Endodermal cell (in vitro differentiated cells): Measurements from ENCODE around the gene MAPKAPK2. TPM values are rescaled to one million over a fixed set of nuclear protein-coding genes. Genes with fewer than 3 reads are reported as not detected.

Source experiments
- DNase-seq: peaks from one replicate; pipeline ENCODE4 v3.0.0-alpha.2; 2017
- H3K27ac ChIP-seq: 2 replicates; pipeline ENCODE4 v1.5.1; 2013; ENCODE audit warnings: mild to moderate bottlenecking, low read depth, low read length, moderate library complexity
- H3K27me3 ChIP-seq: 2 replicates; pipeline ENCODE4 v1.6.1; 2013; ENCODE audit warnings: mild to moderate bottlenecking, low read length, moderate library complexity; ENCODE audit not compliant: insufficient read depth, control insufficient read depth, poor library complexity, severe bottlenecking
- H3K36me3 ChIP-seq: 2 replicates; pipeline ENCODE4 v1.7.0; 2013; ENCODE audit warnings: mild to moderate bottlenecking, low read length, moderate library complexity; ENCODE audit not compliant: control insufficient read depth, insufficient read depth
- H3K4me1 ChIP-seq: one replicate; pipeline ENCODE4 v1.7.0; 2013; ENCODE audit warnings: low read length; ENCODE audit not compliant: control insufficient read depth, insufficient read depth
- H3K4me3 ChIP-seq: 2 replicates; pipeline ENCODE4 v1.5.1; 2013; ENCODE audit warnings: mild to moderate bottlenecking, low read length, moderate library complexity
- H3K9ac ChIP-seq: 2 replicates; pipeline ENCODE4 v1.6.1; 2013; ENCODE audit warnings: mild to moderate bottlenecking, low read length, moderate library complexity; ENCODE audit not compliant: poor library complexity, severe bottlenecking; ENCODE audit errors: extremely low read depth
- H3K9me3 ChIP-seq: 2 replicates; pipeline ENCODE4 v1.6.1; 2013; ENCODE audit warnings: mild to moderate bottlenecking, low read length, moderate library complexity; ENCODE audit not compliant: control insufficient read depth
- H3K27ac Mint-ChIP-seq: 2 replicates; pipeline ENCODE4 v1.8.0; 2020; ENCODE audit warnings: mixed read lengths
- H3K27me3 Mint-ChIP-seq: 2 replicates; pipeline ENCODE4 v1.8.0; 2021; ENCODE audit warnings: mild to moderate bottlenecking, mixed read lengths; ENCODE audit not compliant: insufficient read depth
- H3K36me3 Mint-ChIP-seq: 2 replicates; pipeline ENCODE4 v1.8.0; 2020; ENCODE audit warnings: low read depth, mixed read lengths
- H3K4me1 Mint-ChIP-seq: 2 replicates; pipeline ENCODE4 v1.8.0; 2020; ENCODE audit warnings: mixed read lengths
- H3K4me3 Mint-ChIP-seq: 2 replicates; pipeline ENCODE4 v1.8.0; 2020; ENCODE audit warnings: mild to moderate bottlenecking, moderate library complexity, mixed read lengths
- H3K9me3 Mint-ChIP-seq: 2 replicates; pipeline ENCODE4 v1.8.0; 2020; ENCODE audit warnings: mild to moderate bottlenecking, mixed read lengths
- CTCF ChIP-seq: fragments of 200-600 bp; sonication (generic); conservative IDR thresholded peaks from 2 replicates; pipeline ENCODE4 v1.5.0; 2021; ENCODE audit warnings: antibody characterized with exemption, mild to moderate bottlenecking
- WGBS, 2 experiments: methylation state at CpG; one replicate each; pipeline versions ENCODE4 v1.1.5 to v1.1.7; 2013; ENCODE audit warnings: missing lambda C conversion rate in 2 of 2, mixed read lengths in 1 of 2; ENCODE audit not compliant: insufficient coverage in 1 of 2, insufficient read length in 1 of 2; 5-methylcytosine and 5-hydroxymethylcytosine counted together
- total RNA-seq, 2 donors: library from RNA; stranded (reverse); fragmentation: NEBNext Ultra II Directional in 1 of 2; extraction: Animal tissue kit (Norgen Biotek cat#: 25700) in 1 of 2; gene quantifications; 2 replicates in 1 of 2; 3 replicates in 1 of 2; pipeline ENCODE4 v1.2.1, GENCODE V29; 2021

MAPKAPK2 gene
- total RNA-seq, 2 donors from 2014 or later: 72.8 to 79.7 TPM

GRCh38 chr1:206766251-206766856 is 81.6 kb downstream of the MAPKAPK2 start:
- no peak overlapping the region for H3K27ac Mint-ChIP-seq
- 79 to 82% methylated on average over 6 to 8 of the region's 8 CpGs for WGBS, 2 experiments
- H3K27ac ChIP-seq: no peak overlapping the region

GRCh38 chr1:206768472-206769303 is 84.0 kb downstream of the MAPKAPK2 start:
- Mint-ChIP-seq H3K27ac (no peak overlapping the region), H3K36me3 (no peaks in the 10 kb centered on the region), H3K4me1 (peaks cover 26% of the 10 kb centered on the region), H3K4me3 (no peak overlapping the region), H3K27me3 (peaks cover 16% of the 10 kb centered on the region), H3K9me3 (no peaks in the 10 kb centered on the region)
- Histone ChIP-seq H3K4me3 (no peak overlapping the region), H3K36me3 (no peaks in the 10 kb centered on the region), H3K27ac (no peak overlapping the region), H3K9me3 (no peaks in the 10 kb centered on the region), H3K4me1 (peaks cover 7% of the 10 kb centered on the region), H3K9ac (no peak overlapping the region), H3K27me3 (no peaks in the 10 kb centered on the region)
- no peak for DNase-seq
- WGBS, 2 experiments: 86 to 88% methylated on average over 11 to 14 of the region's 14 CpGs
- no peak for TF ChIP-seq CTCF

More at GRCh38 chr1:206766251-206766856, 81.6 kb downstream of the MAPKAPK2 start:
- H3K4me3 ChIP-seq: no peak overlapping the region
- no peak for TF ChIP-seq CTCF
- Mint-ChIP-seq H3K9me3 (no peaks in the 10 kb centered on the region), H3K27me3 (peaks cover 10% of the 10 kb centered on the region), H3K4me3 (no peak overlapping the region), H3K4me1 (peaks cover 27% of the 10 kb centered on the region), H3K36me3 (no peaks in the 10 kb centered on the region)
- H3K4me1 ChIP-seq: peaks cover 7% of the 10 kb centered on the region
- H3K36me3 ChIP-seq: no peaks in the 10 kb centered on the region
- no peak for DNase-seq
- no peaks in the 10 kb centered on the region for H3K9me3 ChIP-seq
- H3K27me3 ChIP-seq: no peaks in the 10 kb centered on the region
- no peak overlapping the region for H3K9ac ChIP-seq

- peaks cover 26% of the 10 kb centered on the region for H3K4me1 Mint-ChIP-seq
- Histone ChIP-seq H3K9ac (no peak overlapping the region), H3K27me3 (no peaks in the 10 kb centered on the region), H3K27ac (no peak overlapping the region), H3K4me3 (no peak overlapping the region), H3K36me3 (no peaks in the 10 kb centered on the region), H3K4me1 (peaks cover 7% of the 10 kb centered on the region), H3K9me3 (no peaks in the 10 kb centered on the region)
- no peaks in the 10 kb centered on the region for H3K9me3 Mint-ChIP-seq
- no peak for TF ChIP-seq CTCF
- no peak overlapping the region for H3K27ac Mint-ChIP-seq
- H3K27me3 Mint-ChIP-seq: peaks cover 19% of the 10 kb centered on the region
- no peak overlapping the region for H3K4me3 Mint-ChIP-seq
- 94 to 100% methylated on average over 3 to 7 of the region's 7 CpGs for WGBS, 2 experiments
- H3K36me3 Mint-ChIP-seq: no peaks in the 10 kb centered on the region
- no peak for DNase-seq
These were observed 84.6 kb downstream of the MAPKAPK2 start for GRCh38 chr1:206769304-206769731.
